GM19395 (cell line): ENCODE measurements around the gene PDCD4.

Source experiments
- ATAC-seq: cut with Tn5 transposase; IDR thresholded peaks from one replicate; pipeline ENCODE4 v1.9.1; 2021; ENCODE audit warnings: mild to moderate bottlenecking, moderate library complexity; ENCODE audit not compliant: unreplicated experiment

Gene PDCD4

GRCh38 chr10:110918269-110918642 is 46.5 kb downstream of the PDCD4 start:
- no peak for ATAC-seq

- peak; percentile 82 for ATAC-seq
Observed at GRCh38 chr10:110918643-110919348, 47.1 kb downstream of the PDCD4 start, which contains the start of gene BBIP1. BBIP1 (minus strand) TSS chr10:110919180; CDS start chr10:110918157, 1,023 bp downstream.

GRCh38 chr10:110919349-110919931 is 47.7 kb downstream of the PDCD4 start, which contains the start of gene SHOC2:
SHOC2 (plus strand) TSS chr10:110919604; CDS start chr10:110964359, 44,755 bp downstream.
- ATAC-seq: peak; percentile 4

- ATAC-seq: peak; percentile 31
Observed at GRCh38 chr10:110919971-110920881, 48.5 kb downstream of the PDCD4 start.

- peak; percentile 25 for ATAC-seq
Observed at GRCh38 chr10:110923856-110924493, 52.2 kb downstream of the PDCD4 start.

- ATAC-seq: no peak
Observed at GRCh38 chr10:110927461-110927860, 55.7 kb downstream of the PDCD4 start.

- ATAC-seq: no peak
Observed at GRCh38 chr10:110931769-110932381, 60.1 kb downstream of the PDCD4 start.

GRCh38 chr10:110932505-110933180 is 60.9 kb downstream of the PDCD4 start:
- ATAC-seq: no peak

GRCh38 chr10:110936757-110937156 is 65.0 kb downstream of the PDCD4 start:
- no peak for ATAC-seq

GRCh38 chr10:110939419-110939818 is 67.7 kb downstream of the PDCD4 start:
- ATAC-seq: no peak

- ATAC-seq: no peak
Observed at GRCh38 chr10:110944792-110945396, 73.2 kb downstream of the PDCD4 start.

- ATAC-seq: no peak
Observed at GRCh38 chr10:110946496-110946895, 74.8 kb downstream of the PDCD4 start.

GRCh38 chr10:110947061-110947595 is 75.4 kb downstream of the PDCD4 start:
- no peak for ATAC-seq
